ENCODE measurements around the gene SLC37A4.
"Not testable (repeated sequence)": the region's sequence is repeated elsewhere in the genome, so short reads cannot be mapped to it uniquely, and the experiment has no call there.

SLC37A4 gene

GRCh38 chr11:119030329-119031047, at the start of gene SLC37A4:
Gene SLC37A4 (minus strand): TSS chr11:119030877.
- peak; percentile 71 for DNase-seq (ENCODE audit: low read depth)

GRCh38 chr11:119078675-119079420, 48.2 kb upstream of the SLC37A4 start:
- no peak for DNase-seq (ENCODE audit: low read depth)

GRCh38 chr11:119077839-119078238, 47.2 kb upstream of the SLC37A4 start:
- DNase-seq (ENCODE audit: low read depth): no peak

- DNase-seq (ENCODE audit: low read depth): peak; percentile 73
These were observed 36.9 kb upstream of the SLC37A4 start, which contains the start of gene VPS11 for GRCh38 chr11:119067371-119068222. Gene VPS11 (plus strand): TSS chr11:119067818. CDS start chr11:119067824, 6 bp downstream.

DNA sequence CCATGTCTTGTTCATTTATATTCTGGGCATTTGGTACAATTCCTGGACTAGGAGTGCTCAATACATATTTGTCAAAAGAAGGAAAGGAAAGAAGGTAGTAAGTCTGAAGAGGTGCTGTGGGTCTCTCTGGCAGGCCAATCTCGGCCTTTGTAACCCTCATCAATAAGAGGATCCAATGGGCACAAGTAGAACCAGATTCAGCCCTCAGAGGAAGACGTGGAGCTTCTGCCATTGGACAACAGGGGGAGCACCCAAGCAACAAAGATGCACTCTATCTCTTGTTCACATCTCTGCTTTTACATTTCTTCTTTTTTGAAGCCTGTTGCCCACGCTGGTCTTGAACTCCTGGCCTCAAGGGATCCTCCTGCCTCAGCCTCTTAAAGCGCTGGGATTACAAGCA, 34.7 kb upstream of the SLC37A4 start:
- DNase-seq (ENCODE audit: low read depth): no peak

DNA sequence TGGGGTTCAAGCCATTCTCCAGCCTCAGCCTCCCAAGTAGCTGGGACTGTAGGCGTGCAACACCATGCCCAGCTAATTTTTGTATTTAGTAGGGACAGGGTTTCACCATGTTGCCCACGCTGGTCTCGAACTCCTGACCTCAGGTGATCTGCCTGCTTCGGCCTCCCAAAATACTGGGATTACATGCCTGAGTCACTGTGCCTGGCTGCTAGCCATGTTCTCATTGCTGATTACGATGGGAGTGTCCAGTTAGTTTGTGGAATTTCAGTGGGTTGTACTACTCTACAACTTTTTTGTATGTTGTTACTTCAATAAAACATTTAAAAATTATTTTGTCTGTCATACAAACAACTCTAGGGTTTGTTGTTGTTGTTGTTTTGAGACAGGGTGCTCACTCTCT, 32.1 kb upstream of the SLC37A4 start:
- no peak for DNase-seq (ENCODE audit: low read depth)

DNA sequence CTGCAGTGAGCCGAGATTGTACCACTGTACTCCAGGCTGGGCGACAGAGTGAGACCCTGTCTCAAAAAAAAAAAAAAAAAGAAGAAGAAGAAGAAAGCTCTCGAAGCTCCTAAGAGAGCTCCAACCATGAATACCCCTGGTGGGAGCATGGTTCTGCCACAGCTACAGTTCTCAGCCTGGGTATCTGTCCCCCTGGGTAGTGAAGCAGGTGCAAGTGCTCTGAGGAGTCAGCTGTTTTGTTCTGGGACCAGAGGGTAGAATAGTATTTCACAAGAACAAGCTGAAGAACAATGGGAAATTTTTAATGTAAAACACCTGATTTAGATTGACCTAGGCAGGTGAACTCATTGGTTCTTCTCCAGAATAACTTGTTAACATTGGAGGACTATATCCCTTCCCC, 30.6 kb upstream of the SLC37A4 start:
- DNase-seq (ENCODE audit: low read depth): no peak

- DNase-seq (ENCODE audit: low read depth): not testable (repeated sequence)
These were observed 28.5 kb upstream of the SLC37A4 start for GRCh38 chr11:119059128-119059527.

GRCh38 chr11:119057000-119057769, 26.5 kb upstream of the SLC37A4 start, which contains the start of gene HYOU1:
Gene HYOU1 (minus strand): TSS chr11:119057205. CDS start chr11:119056160, 1,045 bp downstream.
- DNase-seq (ENCODE audit: low read depth): peak; percentile 56

- DNase-seq (ENCODE audit: low read depth): no peak
These were observed 25.8 kb upstream of the SLC37A4 start for GRCh38 chr11:119056421-119056999.

DNA sequence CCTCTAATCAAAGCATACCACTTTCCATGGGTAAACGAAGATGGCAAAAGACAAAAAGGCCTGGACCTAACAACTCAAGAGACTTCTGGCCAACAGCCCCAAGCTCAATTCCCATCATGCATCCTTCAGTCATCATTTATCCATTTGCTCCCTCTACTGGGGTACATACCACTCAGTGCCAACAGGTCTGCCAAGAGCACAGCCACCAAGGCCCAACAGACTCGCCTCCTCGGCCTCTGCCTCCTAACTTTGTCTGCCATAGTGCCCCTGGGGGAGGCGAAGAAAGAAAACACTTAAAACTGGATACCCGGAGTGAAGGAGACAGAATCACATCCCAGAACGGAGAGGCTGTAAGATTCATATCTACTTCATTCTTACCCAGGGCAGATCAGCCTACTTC, 25.2 kb upstream of the SLC37A4 start:
- no peak for DNase-seq (ENCODE audit: low read depth)

- DNase-seq (ENCODE audit: low read depth): no peak
These were observed 23.7 kb upstream of the SLC37A4 start for GRCh38 chr11:119054418-119054817.

DNA sequence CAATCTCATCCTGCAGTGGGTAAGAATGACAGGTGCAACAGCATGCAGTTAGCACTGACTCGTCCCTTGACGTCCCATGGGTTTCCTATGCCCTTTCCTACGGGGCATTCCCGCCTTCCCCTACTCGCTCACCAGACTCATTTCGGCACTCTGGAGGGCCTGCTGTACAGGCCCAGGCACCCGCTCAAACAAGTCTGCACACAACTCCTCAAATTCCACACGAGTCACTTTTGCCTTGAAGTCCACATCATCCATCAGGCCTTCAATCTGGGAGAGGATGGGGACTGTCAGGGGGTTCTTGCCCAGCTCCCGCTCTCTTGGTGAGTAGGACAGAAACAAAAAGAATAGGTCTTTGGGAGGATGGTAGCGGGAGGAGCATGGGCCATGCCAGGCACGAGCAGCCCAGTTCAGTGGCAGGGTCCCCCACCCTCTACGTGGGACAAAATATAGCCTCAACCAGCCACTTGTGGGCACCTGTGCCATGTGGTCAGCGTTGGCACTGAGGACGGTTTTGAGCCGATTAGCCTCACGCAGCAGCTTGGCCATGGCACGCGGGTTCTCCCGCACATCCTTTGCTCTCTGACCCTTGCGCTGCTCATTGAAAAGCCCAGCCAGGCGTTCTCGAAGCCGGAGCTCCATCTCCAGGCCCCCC, 21.6 kb upstream of the SLC37A4 start:
- no peak for DNase-seq (ENCODE audit: low read depth)

GRCh38 chr11:119051440-119052162, 20.9 kb upstream of the SLC37A4 start:
- no peak for DNase-seq (ENCODE audit: low read depth)

GRCh38 chr11:119049081-119049480, 18.4 kb upstream of the SLC37A4 start:
- no peak for DNase-seq (ENCODE audit: low read depth)

DNA sequence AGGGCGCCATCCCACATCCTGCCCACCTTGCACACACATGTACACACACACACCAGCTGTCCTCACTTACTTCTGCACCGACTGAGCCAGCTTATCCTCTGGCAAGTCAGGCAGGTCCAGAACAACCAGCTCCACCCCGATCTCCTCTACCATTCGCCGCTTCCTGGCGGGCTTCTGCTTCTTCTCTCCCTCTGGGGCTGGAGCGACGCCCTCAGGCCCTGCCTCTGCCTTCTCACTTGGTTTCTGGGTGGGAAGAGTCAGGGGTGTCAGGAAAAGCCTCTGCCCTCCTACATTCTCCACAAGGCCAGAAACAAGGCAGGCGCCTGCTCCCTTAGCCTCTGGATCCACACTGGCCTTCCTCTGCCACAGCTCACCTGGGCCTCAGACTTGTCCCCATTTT, 18.0 kb upstream of the SLC37A4 start:
- DNase-seq (ENCODE audit: low read depth): no peak

DNA sequence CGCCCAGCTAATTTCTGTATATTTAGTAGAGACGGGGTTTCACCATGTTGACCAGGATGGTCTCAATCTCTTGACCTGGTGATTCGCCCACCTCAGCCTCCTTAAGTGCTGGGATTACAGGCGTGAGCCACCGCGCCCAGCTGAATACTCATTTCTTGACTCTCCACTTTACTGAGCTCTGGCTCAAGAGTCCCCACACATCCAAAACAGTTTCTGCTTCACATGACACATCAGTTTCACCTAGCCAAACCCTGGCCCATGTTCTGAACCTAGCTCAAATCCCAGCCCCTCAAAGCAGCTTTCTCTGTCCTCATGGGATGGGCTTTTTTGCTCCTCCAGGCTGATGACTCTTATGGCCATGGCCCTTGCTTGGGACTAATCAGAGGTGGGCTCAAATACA, 16.5 kb upstream of the SLC37A4 start:
- DNase-seq (ENCODE audit: low read depth): no peak

- DNase-seq (ENCODE audit: low read depth): no peak
These were observed 15.8 kb upstream of the SLC37A4 start for GRCh38 chr11:119046489-119046888.

DNA sequence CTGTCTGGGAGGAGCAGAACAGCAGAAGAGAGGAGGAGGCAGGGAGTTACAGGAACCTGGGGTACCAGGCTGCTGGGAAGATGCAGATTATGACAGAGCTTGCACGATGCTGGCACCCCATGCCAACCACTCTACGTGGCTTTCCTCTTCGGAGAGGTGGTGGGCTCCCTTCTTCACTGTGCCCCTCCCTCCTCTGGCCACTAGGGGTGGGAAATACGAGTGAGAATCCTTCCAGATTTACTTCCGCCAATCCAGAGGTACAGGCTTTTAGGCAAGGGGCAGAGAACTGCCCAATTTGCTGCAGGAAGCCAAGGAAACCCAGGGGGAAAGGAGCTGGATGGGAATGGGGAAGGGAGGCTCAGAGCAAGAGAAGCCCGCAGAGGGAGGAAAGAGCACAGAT, 14.0 kb upstream of the SLC37A4 start:
- no peak for DNase-seq (ENCODE audit: low read depth)

DNA sequence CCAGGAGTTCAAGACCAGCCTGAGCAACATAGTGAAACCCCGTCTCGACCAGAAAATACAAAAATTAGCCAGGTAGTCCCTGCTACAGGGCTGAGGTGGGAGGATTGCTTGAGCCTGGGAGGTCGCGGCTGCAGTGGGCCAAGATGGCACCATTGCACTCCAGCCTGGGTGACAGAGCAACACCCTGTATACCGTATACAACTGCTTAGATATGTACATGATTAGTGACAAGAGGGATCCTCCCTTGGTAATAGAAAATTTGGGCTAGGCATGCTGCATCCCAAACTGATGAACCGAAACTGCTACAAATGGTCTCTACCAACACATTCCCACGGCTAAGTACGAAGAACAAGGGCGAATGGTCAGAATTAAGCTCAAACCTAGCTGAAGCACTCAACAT, 12.2 kb upstream of the SLC37A4 start:
- DNase-seq (ENCODE audit: low read depth): no peak

Measured in GM04503 (cell line).